B cell (primary cell): ENCODE measurements around the gene PRPF31. TPM values are rescaled to one million over a fixed set of nuclear protein-coding genes. Genes with fewer than 3 reads are reported as not detected.
A peak's percentile ranks its signal among the peaks of the same experiment; 100 is the strongest.

ENCODE experiments used
- ATAC-seq: fragments of 200-7000 bp; cut with Tn5 transposase; one replicate; pipeline ENCODE4 v1.10.0; 2021; ENCODE audit warnings: low read depth, mild to moderate bottlenecking, moderate number of reproducible peaks, moderate library complexity
- CTCF ChIA-PET: fragments of 350-600 bp; sonication (Branson Sonifier 250); formaldehyde crosslinking; loops from one replicate; lab custom pipeline; 2021; ENCODE audit warnings: antibody characterized with exemption, inconsistent platforms; lab: Charles Lee
- POLR2A ChIA-PET: fragments of 350-600 bp; sonication (Branson Sonifier 250); formaldehyde crosslinking; loops from one replicate; lab custom pipeline; 2021; ENCODE audit warnings: antibody characterized with exemption; lab: Charles Lee
- DNase-seq: peaks from one replicate; pipeline ENCODE4 v3.0.0; 2013
- H2AFZ ChIP-seq: 2 replicates; pipeline ENCODE4 v1.6.1; 2012; ENCODE audit warnings: mild to moderate bottlenecking, low read depth, low read length; ENCODE audit not compliant: insufficient read depth, poor library complexity, severe bottlenecking
- H3K27ac ChIP-seq, 2 donors: 1 replicate in 1 of 2; 2 replicates in 1 of 2; pipeline ENCODE4 v1.5.1; 2012 to 2013; ENCODE audit warnings: low read length in 2 of 2, mild to moderate bottlenecking in 2 of 2, moderate library complexity in 1 of 2
- H3K27me3 ChIP-seq, 4 experiments: fragments of 200-600 bp in 1 of 4; sonication (generic) in 1 of 4; replicated peaks in 1 of 4; 1 replicate in 2 of 4; 2 replicates in 2 of 4; pipeline versions ENCODE4 v1.6.1 to v1.7.0; 2013 to 2016; ENCODE audit warnings: low read length in 3 of 4, mild to moderate bottlenecking in 2 of 4, mixed read lengths in 1 of 4, moderate library complexity in 1 of 4; ENCODE audit not compliant: insufficient read depth in 4 of 4, control insufficient read depth in 3 of 4; ENCODE audit errors: control extremely low read depth in 1 of 4
- H3K36me3 ChIP-seq, 2 experiments: replicated peaks in 1 of 2; 1 replicate in 1 of 2; 2 replicates in 1 of 2; pipeline versions ENCODE4 v1.6.1 to v1.7.1; 2013; ENCODE audit warnings: low read length in 1 of 2; ENCODE audit not compliant: insufficient read depth in 2 of 2, control insufficient read depth in 1 of 2; ENCODE audit errors: control extremely low read depth in 1 of 2, extremely low read depth in 1 of 2
- H3K4me1 ChIP-seq, 2 donors: fragments of 200-600 bp in 1 of 2; sonication (generic) in 1 of 2; 1 replicate in 1 of 2; 2 replicates in 1 of 2; pipeline versions ENCODE4 v1.5.1 to v1.6.1; 2013 to 2017; ENCODE audit warnings: low read length in 2 of 2; ENCODE audit not compliant: control insufficient read depth in 2 of 2, insufficient read depth in 2 of 2
- H3K4me2 ChIP-seq: replicated peaks from 2 replicates; pipeline ENCODE3; 2012; ENCODE audit warnings: mild to moderate bottlenecking, low read depth, low read length; ENCODE audit not compliant: poor library complexity, severe bottlenecking
- H3K4me3 ChIP-seq, 5 experiments: fragments of 200-600 bp in 1 of 5; sonication (generic) in 1 of 5; 1 replicate in 3 of 5; 2 replicates in 2 of 5; pipeline versions ENCODE4 v1.5.1 to v1.7.0; 2011 to 2016; ENCODE audit warnings: low read length in 4 of 5, mild to moderate bottlenecking in 4 of 5, low read depth in 2 of 5, control low read depth in 1 of 5, moderate library complexity in 1 of 5; ENCODE audit not compliant: insufficient read depth in 1 of 5; ENCODE audit errors: control extremely low read depth in 1 of 5, extremely low read depth in 1 of 5
- H3K79me2 ChIP-seq: fragments of 200-600 bp; sonication (generic); one replicate; pipeline ENCODE4 v1.6.0; 2016; ENCODE audit warnings: low read length; ENCODE audit not compliant: control insufficient read depth, insufficient read depth
- H3K9ac ChIP-seq: fragments of 200-600 bp; sonication (generic); 2 replicates; pipeline ENCODE4 v1.6.1; 2017; ENCODE audit warnings: mild to moderate bottlenecking, low read length, moderate library complexity
- H3K9me3 ChIP-seq, 3 donors: one replicate each; pipeline versions ENCODE4 v1.6.1 to v1.7.1; 2013; ENCODE audit warnings: low read length in 2 of 3; ENCODE audit not compliant: control insufficient read depth in 2 of 3, insufficient read depth in 1 of 3; ENCODE audit errors: control extremely low read depth in 1 of 3
- H4K20me1 ChIP-seq: 2 replicates; pipeline ENCODE4 v1.6.0; 2012; ENCODE audit warnings: mild to moderate bottlenecking, low read length; ENCODE audit not compliant: insufficient read depth, control insufficient read depth, poor library complexity, severe bottlenecking
- H3K27ac Mint-ChIP-seq: one replicate; pipeline ENCODE4 v1.8.0; 2021; ENCODE audit warnings: mixed read lengths
- H3K27me3 Mint-ChIP-seq: one replicate; pipeline ENCODE4 v1.8.0; 2021; ENCODE audit warnings: mixed read lengths
- H3K4me1 Mint-ChIP-seq: one replicate; pipeline ENCODE4 v1.8.0; 2021; ENCODE audit warnings: mixed read lengths
- H3K4me3 Mint-ChIP-seq: one replicate; pipeline ENCODE4 v1.8.0; 2021; ENCODE audit warnings: mixed read lengths
- H3K9me3 Mint-ChIP-seq: one replicate; pipeline ENCODE4 v1.8.0; 2022; ENCODE audit warnings: mixed read lengths; ENCODE audit not compliant: insufficient read depth
- CTCF ChIP-seq: fragments of 200-600 bp; IDR thresholded peaks from one replicate; pipeline ENCODE4 v1.8.0; 2022; ENCODE audit warnings: antibody characterized with exemption, mild to moderate bottlenecking
- EZH2 ChIP-seq: IDR thresholded peaks from 2 replicates; pipeline ENCODE4 v1.6.1; 2012; ENCODE audit warnings: borderline replicate concordance, low read depth, mild to moderate bottlenecking, moderate library complexity, low read length; ENCODE audit not compliant: insufficient read depth, poor library complexity, severe bottlenecking
- WGBS: methylation state at CpG from one replicate; pipeline ENCODE4 v1.1.5; 2013; ENCODE audit warnings: missing lambda C conversion rate; ENCODE audit not compliant: insufficient coverage; 5-methylcytosine and 5-hydroxymethylcytosine counted together
- intact Hi-C: fragments of 100-400 bp; cut with micrococcal nuclease; formaldehyde crosslinking; loops from one replicate; pipeline ENCODE4 v1.10.0; 2022
- polyA plus RNA-seq: library from polyadenylated mRNA; depleted of rRNA; stranded (reverse); fragments of >200 nt; gene quantifications from 2 replicates; pipeline ENCODE4 v1.2.3, GENCODE V29; 2012
- total RNA-seq, 2 donors: library from RNA; stranded (reverse); fragments of 120-200 nt in 1 of 2; gene quantifications; 1 replicate in 1 of 2; 2 replicates in 1 of 2; pipeline versions ENCODE4 v1.2.3 to v1.2.4, GENCODE V29; 2013 to 2022

Gene PRPF31
- total and polyA plus RNA-seq, 2 donors (not counting 1 experiment from before 2014, with no cell fraction given), result 61.2 to 66.2 TPM

DNA sequence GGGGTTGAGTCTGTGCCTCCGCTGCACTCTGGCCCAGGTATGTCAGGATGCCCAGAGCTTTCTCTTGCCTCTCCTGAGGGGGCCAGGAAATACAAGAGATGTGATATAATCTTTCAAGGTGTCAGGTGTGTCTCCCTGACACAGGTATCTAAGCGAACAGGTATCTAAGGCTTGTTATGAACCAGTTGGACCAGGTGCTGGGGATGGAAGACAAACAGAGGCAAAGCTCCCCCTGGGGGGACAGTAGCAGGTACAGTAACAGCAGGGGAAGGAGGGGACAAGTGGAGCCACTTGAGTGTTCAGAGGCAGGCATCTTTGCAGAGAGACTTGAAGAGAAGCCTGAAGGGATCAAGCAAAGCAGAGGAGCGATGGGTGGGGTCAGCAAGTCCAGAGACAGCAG, 41.4 kb downstream of the PRPF31 start:
- POLR2A ChIA-PET, result interaction anchor here (1.1 kb wide), 1 partner anchor 20 kb away, joined by 5 read pairs; the partner anchor contains the start of gene CNOT3
- H3K9me3 Mint-ChIP-seq, result no peaks in the 10 kb centered on the region
- H3K9me3 ChIP-seq, result no peaks in the 10 kb centered on the region
- ATAC-seq, result no peak
- 100% methylated on average over 3 of the region's 3 CpGs for WGBS
- H3K4me1 Mint-ChIP-seq, result peaks cover 33% of the 10 kb centered on the region
- H4K20me1 ChIP-seq, result peaks cover 63% of the 10 kb centered on the region
- CTCF ChIA-PET, result no interaction called here
- H3K4me2 ChIP-seq, result no peak overlapping the region
- DNase-seq, result no peak
- H3K27ac ChIP-seq, result no peak overlapping the region
- peak overlapping the region; percentile 43 for H3K4me3 Mint-ChIP-seq
- H3K27me3 ChIP-seq, result no peaks in the 10 kb centered on the region
- H3K36me3 ChIP-seq, result peaks cover 2 to 57% of the 10 kb centered on the region in 2 experiments
- no peak overlapping the region for H3K4me3 ChIP-seq
- peaks cover 27% of the 10 kb centered on the region for H3K79me2 ChIP-seq
- no peaks in the 10 kb centered on the region for H3K27me3 Mint-ChIP-seq
- intact Hi-C loops, result no loop called here
- H2AFZ ChIP-seq, result no peak overlapping the region
- H3K9ac ChIP-seq, result no peak overlapping the region
- peaks cover 22 to 31% of the 10 kb centered on the region in 2 donors for H3K4me1 ChIP-seq
- TF ChIP-seq EZH2 (no peak), CTCF (no peak)
- H3K27ac Mint-ChIP-seq, result peak overlapping the region; percentile 50

GRCh38 chr19:54158812-54159351, 43.3 kb downstream of the PRPF31 start:
- peaks cover 42% of the 10 kb centered on the region for H3K4me1 Mint-ChIP-seq

More at GRCh38 chr19:54158812-54159351, 43.3 kb downstream of the PRPF31 start:
- intact Hi-C loops, result loop anchor here (1.0 to 2.0 kb wide), 6 partner anchors 9 to 290 kb away; partner anchors contain the start of genes CNOT3, LENG8, NDUFA3 and PRPF31
- peak overlapping the region; percentile 100 for H3K4me3 Mint-ChIP-seq
- DNase-seq (peak; percentile 52), ATAC-seq (no peak)
- H2AFZ ChIP-seq, result peak overlapping the region; percentile 95
- TF ChIP-seq EZH2, result no peak
- TF ChIP-seq CTCF, result no peak
- peak overlapping the region; percentile 88 for H3K4me2 ChIP-seq
- peaks cover 2 to 47% of the 10 kb centered on the region in 2 experiments for H3K36me3 ChIP-seq
- no peaks in the 10 kb centered on the region for H3K27me3 ChIP-seq
- peaks cover 47% of the 10 kb centered on the region for H4K20me1 ChIP-seq
- peak overlapping the region; percentile 100 for H3K27ac Mint-ChIP-seq
- H3K4me3 ChIP-seq, result peak overlapping the region; percentile 67 to 95 (median 79)
- ChIA-PET CTCF (interaction anchor here (0.7 to 1.9 kb wide), 10 partner anchors 9 to 320 kb away, joined by 3 to 8 read pairs (median 5); partner anchors contain the start of genes CNOT3, MBOAT7 and TSEN34), POLR2A (interaction anchor here (0.7 to 2.7 kb wide), 6 partner anchors 11 to 1181 kb away, joined by 3 to 24 read pairs (median 8); partner anchors contain the start of genes CNOT3, KMT5C, MBOAT7 and PRPF31)
- peak overlapping the region; percentile 89 for H3K9ac ChIP-seq
- H3K4me1 ChIP-seq, result peaks cover 30 to 43% of the 10 kb centered on the region in 2 donors
- 6% methylated on average over 8 of the region's 19 CpGs for WGBS
- peak overlapping the region; percentile 70 to 81 for H3K27ac ChIP-seq
- H3K27me3 Mint-ChIP-seq, result peaks cover 3% of the 10 kb centered on the region
- H3K9me3 Mint-ChIP-seq, result no peaks in the 10 kb centered on the region
- H3K79me2 ChIP-seq, result peaks cover 27% of the 10 kb centered on the region
- H3K9me3 ChIP-seq, result no peaks in the 10 kb centered on the region
